OCI-LY7 (cell line): ENCODE measurements around the gene TOX3.

Source experiments
- EZH2phosphoT487 ChIP-seq: fragments of 200-600 bp; sonication (generic); IDR thresholded peaks from 2 replicates; pipeline ENCODE4 v1.6.1; 2018; ENCODE audit warnings: low read depth, borderline replicate concordance, mild to moderate bottlenecking, mixed run types, antibody characterized with exemption, low read length, moderate library complexity, mixed read lengths
- TF ChIP-seq, protein P1 (sequence below): fragments of 200-600 bp; sonication (generic); conservative IDR thresholded peaks from 2 replicates; pipeline ENCODE4 v1.5.1; 2014; ENCODE audit warnings: mild to moderate bottlenecking, antibody characterized with exemption, low read length, moderate library complexity, mixed read lengths

- TF ChIP-seq, protein P1, sequence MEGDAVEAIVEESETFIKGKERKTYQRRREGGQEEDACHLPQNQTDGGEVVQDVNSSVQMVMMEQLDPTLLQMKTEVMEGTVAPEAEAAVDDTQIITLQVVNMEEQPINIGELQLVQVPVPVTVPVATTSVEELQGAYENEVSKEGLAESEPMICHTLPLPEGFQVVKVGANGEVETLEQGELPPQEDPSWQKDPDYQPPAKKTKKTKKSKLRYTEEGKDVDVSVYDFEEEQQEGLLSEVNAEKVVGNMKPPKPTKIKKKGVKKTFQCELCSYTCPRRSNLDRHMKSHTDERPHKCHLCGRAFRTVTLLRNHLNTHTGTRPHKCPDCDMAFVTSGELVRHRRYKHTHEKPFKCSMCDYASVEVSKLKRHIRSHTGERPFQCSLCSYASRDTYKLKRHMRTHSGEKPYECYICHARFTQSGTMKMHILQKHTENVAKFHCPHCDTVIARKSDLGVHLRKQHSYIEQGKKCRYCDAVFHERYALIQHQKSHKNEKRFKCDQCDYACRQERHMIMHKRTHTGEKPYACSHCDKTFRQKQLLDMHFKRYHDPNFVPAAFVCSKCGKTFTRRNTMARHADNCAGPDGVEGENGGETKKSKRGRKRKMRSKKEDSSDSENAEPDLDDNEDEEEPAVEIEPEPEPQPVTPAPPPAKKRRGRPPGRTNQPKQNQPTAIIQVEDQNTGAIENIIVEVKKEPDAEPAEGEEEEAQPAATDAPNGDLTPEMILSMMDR = no peak
- no peak for TF ChIP-seq EZH2phosphoT487
These were observed 23.6 kb upstream of the TOX3 start for GRCh38 chr16:52570495-52571091.
